ENCODE results near the gene YIPF5.

The YIPF5 gene

DNA sequence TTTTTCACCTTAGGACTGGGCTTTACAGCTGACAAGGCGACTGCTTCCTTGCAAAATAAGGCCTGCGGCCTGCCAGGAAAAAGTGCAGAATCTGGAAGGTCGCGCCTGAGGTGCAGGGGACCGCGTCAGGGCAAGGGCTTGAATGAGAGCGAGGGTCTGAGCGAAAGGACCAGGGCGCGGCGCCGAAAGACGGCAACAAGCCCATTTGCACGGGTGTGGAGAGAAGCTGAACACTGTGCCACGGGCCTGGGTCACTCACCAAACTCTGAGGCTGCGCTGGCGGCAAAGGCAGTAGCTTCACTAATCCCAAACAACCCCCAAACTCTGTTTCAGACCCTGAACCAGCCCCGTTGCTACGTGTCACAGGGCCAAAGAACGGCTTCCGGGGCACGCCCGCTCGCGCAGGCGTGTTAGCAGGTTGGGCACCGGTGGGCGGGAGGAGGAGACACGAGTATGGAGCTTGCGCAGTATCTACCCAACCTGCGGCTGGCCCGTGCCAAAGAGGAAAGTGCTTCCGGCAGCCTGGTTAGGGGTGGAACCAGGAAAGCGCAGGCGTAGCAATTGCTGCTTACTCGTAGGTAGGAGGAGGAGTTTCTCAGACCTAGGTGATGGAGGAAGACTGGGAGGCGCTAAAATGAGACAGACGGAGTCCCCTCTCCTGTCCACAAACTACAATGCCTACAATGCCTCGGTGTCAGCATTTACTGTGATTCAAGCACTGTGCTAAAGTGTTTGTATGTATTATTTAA is at the start of gene YIPF5, which contains the start of gene KCTD16:
Gene YIPF5 (minus strand): TSS at position 384 of the 749 bp plus-strand sequence. CDS start 704 bp downstream, outside the sequence.
Gene KCTD16 (plus strand): TSS at position 598 of the 749 bp plus-strand sequence.
- TF ChIP-seq, protein P1, sequence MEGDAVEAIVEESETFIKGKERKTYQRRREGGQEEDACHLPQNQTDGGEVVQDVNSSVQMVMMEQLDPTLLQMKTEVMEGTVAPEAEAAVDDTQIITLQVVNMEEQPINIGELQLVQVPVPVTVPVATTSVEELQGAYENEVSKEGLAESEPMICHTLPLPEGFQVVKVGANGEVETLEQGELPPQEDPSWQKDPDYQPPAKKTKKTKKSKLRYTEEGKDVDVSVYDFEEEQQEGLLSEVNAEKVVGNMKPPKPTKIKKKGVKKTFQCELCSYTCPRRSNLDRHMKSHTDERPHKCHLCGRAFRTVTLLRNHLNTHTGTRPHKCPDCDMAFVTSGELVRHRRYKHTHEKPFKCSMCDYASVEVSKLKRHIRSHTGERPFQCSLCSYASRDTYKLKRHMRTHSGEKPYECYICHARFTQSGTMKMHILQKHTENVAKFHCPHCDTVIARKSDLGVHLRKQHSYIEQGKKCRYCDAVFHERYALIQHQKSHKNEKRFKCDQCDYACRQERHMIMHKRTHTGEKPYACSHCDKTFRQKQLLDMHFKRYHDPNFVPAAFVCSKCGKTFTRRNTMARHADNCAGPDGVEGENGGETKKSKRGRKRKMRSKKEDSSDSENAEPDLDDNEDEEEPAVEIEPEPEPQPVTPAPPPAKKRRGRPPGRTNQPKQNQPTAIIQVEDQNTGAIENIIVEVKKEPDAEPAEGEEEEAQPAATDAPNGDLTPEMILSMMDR (IDR thresholded peaks at IDR 0.05; ENCODE audit: unreplicated experiment in 3 of 3): no peak
- Mint-ChIP-seq H3K4me1 (peaks cover 40% of the 10 kb centered on the region), H3K27me3 (ENCODE audit: low read depth) (no peaks in the 10 kb centered on the region), H3K27ac (peak within 1 kb of the TSS; percentile 80 to 93 (median 90)), H3K4me3 (peak within 1 kb of the TSS; percentile 91 to 99 (median 93)), H3K9me3 (no peaks in the 10 kb centered on the region), H3K36me3 (ENCODE audit: low read depth) (peaks cover 20% of the 10 kb centered on the region)

DNA sequence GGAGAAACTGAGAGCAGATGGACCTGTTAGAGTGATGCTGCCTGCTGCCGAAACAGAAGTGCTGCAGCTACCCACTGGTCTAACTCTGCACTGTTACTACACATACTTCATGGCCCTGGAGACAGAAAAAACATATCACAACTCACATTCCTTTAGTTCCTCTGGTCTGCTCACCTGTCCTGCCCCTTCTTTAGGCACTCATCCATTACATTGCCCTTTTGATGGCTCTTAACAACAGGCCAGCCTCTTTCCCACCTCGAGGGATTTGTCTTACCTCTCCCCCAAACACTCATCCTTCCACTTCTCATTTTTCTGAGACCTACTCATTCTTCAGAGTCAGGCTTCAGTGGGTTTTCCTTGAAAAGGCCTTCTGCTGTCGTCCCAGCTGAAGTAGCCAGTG is 49.4 kb upstream of the YIPF5 start:
- no peaks in the 10 kb centered on the region for H3K36me3 Mint-ChIP-seq (ENCODE audit: low read depth)
- no peaks in the 10 kb centered on the region for H3K9me3 Mint-ChIP-seq
- TF ChIP-seq, protein P1 (IDR thresholded peaks at IDR 0.05; ENCODE audit: unreplicated experiment in 3 of 3): no peak
- H3K4me3 Mint-ChIP-seq: no peak overlapping the region
- H3K4me1 Mint-ChIP-seq: no peaks in the 10 kb centered on the region
- H3K27me3 Mint-ChIP-seq (ENCODE audit: low read depth): no peaks in the 10 kb centered on the region
- H3K27ac Mint-ChIP-seq: no peak overlapping the region

DNA sequence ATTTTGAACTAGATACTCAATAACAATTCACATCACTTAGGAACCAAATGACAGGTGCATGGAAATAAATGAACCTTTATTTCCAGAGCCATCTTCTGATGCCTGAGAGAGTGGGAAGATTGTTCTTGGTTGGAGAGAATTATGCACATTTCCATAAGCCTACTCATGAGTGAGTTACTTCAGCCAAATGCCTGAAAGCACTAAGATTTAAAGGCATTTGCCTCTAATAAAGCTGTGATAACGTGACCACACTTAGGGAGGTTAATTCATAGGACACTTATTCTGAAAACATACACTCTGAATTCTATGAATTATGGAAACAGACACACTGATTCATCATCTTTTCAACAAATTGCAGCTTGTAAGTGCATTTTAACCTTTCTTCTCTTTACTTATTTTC is 40.2 kb upstream of the YIPF5 start:
- no peak overlapping the region for H3K4me3 Mint-ChIP-seq
- H3K36me3 Mint-ChIP-seq (ENCODE audit: low read depth): no peaks in the 10 kb centered on the region
- no peak overlapping the region for H3K27ac Mint-ChIP-seq
- TF ChIP-seq, protein P1 (IDR thresholded peaks at IDR 0.05; ENCODE audit: unreplicated experiment in 3 of 3): no peak
- peaks cover 18% of the 10 kb centered on the region for H3K27me3 Mint-ChIP-seq (ENCODE audit: low read depth)
- no peaks in the 10 kb centered on the region for H3K9me3 Mint-ChIP-seq
- peaks cover 7% of the 10 kb centered on the region for H3K4me1 Mint-ChIP-seq

DNA sequence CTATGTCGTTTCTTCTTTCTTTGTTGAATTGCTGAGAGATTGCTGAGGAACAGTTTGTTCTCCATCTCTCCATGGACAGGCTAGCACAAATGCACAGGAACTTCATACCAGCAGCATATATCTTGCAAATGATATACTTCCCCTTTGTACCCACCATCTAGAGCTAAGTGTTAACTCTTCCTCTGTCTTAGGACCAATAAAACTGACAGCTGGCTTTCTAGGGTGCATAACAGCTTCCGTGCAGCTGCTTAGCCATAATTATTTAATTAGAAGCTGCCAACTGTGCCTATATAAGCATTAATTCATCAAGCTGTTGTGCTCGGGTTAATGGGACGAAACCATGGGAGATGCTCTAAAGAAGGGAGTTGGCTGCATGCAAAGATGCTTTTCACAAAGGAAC is 38.9 kb upstream of the YIPF5 start:
- no peaks in the 10 kb centered on the region for H3K9me3 Mint-ChIP-seq
- TF ChIP-seq, protein P1 (IDR thresholded peaks at IDR 0.05; ENCODE audit: unreplicated experiment in 3 of 3): no peak
- H3K27ac Mint-ChIP-seq: no peak overlapping the region
- H3K4me3 Mint-ChIP-seq: peak overlapping the region; percentile 50 to 65 (median 51)
- H3K4me1 Mint-ChIP-seq: peaks cover 13% of the 10 kb centered on the region
- H3K27me3 Mint-ChIP-seq (ENCODE audit: low read depth): peaks cover 21% of the 10 kb centered on the region
- H3K36me3 Mint-ChIP-seq (ENCODE audit: low read depth): no peaks in the 10 kb centered on the region

DNA sequence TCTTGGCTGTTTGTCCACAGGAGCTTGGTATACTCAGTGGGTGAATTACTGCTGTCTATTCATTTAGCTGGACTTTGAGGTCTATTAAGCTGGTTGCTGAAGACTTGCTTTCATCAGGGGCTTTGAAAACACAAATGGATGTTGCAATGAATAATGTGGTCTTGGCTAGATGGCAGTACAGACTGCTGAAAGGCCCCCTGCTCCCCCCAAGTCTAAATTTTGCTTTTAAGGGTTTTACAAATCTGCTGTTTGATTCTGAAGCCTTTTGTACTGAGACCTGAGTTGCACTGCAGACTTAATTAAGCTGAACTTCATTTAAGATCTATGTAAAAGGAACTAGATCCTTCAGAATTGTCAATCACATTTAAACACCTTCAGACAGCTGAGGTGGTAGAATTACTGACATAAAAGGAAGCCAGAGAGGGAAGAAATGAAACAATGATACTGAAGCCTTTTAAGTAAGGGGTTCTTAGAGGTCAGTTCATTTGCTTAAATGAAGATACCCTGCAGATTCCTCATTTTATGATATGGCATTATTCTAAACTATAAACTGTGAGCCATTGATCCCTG is 37.5 kb upstream of the YIPF5 start:
- Mint-ChIP-seq H3K27me3 (ENCODE audit: low read depth) (peaks cover 21% of the 10 kb centered on the region), H3K36me3 (ENCODE audit: low read depth) (no peaks in the 10 kb centered on the region), H3K4me3 (peak overlapping the region; percentile 65 to 86 (median 78)), H3K27ac (peak overlapping the region in 2 of 3 experiments; percentile 14 to 65), H3K4me1 (peaks cover 25% of the 10 kb centered on the region), H3K9me3 (no peaks in the 10 kb centered on the region)
- TF ChIP-seq, protein P1 (IDR thresholded peaks at IDR 0.05; ENCODE audit: unreplicated experiment in 3 of 3): peak; percentile 30 to 46 (median 30)

Measured in nephron (organoid).